Activated effector memory CD4-positive, alpha-beta T cell treated with Interleukin-2 at 50 U/mL for 16 hours (primary cell): ENCODE measurements around the gene ANKRD66.
"Not testable (repeated sequence)": the region's sequence is repeated elsewhere in the genome, so short reads cannot be mapped to it uniquely, and the experiment has no call there.

Source experiments
- DNase-seq: peaks from one replicate; pipeline ENCODE4 v3.0.0-alpha.2; 2020

ANKRD66 gene

DNA sequence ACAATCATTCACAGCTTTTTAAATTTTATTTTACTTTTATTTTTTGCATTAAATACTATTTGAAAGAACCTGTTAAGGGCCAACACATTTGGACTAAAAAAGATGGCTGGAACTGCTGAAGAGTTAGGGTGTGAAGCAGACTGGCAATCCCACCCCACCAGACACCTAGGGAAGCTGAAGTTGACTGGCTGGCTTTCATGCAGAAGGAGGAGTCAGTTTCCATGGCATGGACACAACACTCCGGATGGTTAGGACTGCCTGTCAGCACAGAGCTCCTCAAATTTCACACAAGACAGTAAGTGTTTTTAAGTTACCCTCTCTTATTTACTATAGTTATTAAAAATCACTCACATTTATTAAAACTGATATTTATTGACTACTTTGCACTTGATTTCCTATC is at the start of gene ANKRD66:
Gene ANKRD66 (plus strand): TSS at position 238 of the 400 bp plus-strand sequence. CDS start 5,016 bp downstream, outside the sequence.
- DNase-seq: no peak

DNA sequence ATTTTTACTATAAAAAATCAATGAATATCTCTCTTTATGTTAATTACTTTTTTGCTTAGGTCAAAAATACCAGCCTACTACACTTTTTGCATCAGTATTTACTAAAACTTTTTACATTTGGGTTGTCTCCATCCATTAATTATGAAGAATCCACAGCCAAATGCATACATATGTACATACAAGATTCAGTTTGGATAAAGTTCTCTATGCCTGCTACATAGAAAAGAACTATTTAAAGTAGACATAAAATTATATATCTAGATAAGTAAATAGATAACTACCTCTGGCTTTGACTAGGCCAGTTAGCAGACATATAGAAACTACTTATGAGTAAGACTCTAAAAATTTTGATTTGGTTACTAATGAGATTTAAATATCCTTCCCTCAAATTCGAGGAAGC is 46.8 kb upstream of the ANKRD66 start:
- no peak for DNase-seq

DNA sequence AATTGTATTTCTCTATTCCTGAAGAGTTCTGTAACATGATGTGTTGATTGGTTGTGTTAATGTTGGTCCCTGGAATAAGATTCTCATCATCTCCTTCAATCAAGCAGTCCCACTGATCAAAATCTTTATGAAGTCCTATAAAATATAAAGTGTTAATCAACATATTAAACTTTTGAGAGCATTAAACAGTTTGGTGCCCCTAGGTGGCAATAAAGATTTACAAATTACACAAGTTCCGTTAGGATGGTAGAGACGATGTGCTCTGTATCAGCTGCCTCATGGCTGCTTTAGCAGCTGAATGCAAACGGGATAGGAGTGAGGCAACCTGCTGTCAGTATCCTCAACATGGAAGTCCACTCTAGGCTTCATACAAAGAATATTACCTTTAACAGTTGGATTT is 42.2 kb upstream of the ANKRD66 start:
- DNase-seq: no peak

DNA sequence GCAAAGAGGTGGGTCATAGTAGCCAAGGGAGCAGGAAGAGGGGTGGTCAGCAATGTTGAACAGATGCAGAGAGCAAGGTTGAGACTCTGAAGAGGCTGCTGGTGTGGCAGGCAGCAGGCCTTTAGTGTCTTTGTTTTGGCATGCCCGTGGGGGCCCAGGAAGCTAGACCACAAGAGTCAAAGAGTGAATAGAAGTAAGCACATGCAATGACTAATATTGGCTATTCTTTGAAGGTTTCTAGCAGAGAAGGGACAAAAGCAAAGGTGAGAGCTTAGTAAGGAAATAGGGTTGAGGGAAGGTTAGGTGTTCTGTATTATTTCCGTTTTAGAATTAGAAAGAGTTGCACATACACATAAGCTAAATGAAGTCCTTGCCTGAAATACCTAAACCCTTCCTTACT is 40.3 kb upstream of the ANKRD66 start:
- no peak for DNase-seq

DNA sequence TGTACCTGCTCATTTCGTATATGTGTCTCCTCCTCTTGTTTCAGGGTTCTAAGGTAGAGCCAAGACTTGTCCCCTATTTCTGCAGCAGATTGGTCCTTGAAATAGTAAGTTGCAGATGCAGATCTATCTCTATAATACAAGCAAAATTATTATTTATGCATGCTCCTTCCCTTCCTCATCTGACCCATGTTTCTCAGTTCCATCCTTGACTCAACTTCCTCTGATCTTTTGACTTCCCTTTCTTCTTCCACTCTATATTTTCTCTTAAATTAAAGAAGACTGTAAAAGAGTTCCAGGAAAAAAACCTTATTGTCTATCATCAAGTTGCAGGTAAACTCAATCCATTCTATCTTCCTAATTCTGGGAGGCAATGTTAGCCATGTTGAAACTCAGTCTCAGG is 35.2 kb upstream of the ANKRD66 start:
- no peak for DNase-seq

DNA sequence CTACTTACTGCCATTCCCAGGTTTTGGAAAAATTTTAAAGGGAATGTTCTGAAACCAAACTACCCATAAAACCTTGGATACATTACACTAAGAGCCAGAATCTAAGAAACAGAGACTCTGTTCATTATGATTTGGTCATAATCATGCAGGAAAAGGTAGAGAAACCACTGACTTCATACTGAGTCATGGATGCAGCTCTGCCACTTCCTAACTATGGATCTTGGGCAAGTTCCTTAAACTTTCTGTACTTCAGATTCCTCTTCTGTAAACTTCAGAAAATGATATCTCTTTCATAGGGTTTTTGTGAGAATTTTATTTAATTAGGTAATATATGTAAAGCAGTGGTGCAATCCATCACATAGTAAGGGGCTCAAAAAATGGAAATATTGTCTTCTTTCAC is 31.6 kb upstream of the ANKRD66 start:
- DNase-seq: no peak

DNA sequence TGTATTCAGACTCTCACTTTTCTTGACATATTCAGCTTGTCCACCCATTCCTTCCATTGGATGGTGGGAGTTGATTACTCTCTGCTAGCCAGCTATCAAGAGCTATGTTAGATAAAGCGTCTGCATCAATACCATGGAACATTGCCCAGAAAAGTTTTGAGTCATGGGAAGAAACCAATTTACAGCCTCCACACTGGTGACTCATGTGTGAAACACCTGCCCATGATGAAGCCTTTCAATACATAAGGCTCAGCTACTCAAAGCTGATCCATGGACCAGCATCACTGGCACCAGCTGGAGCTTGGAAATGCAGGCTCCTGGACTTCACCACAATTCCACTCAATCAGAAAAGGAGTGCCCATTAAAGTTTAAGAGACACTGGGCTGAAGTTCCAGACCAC is 27.6 kb upstream of the ANKRD66 start:
- no peak for DNase-seq

DNA sequence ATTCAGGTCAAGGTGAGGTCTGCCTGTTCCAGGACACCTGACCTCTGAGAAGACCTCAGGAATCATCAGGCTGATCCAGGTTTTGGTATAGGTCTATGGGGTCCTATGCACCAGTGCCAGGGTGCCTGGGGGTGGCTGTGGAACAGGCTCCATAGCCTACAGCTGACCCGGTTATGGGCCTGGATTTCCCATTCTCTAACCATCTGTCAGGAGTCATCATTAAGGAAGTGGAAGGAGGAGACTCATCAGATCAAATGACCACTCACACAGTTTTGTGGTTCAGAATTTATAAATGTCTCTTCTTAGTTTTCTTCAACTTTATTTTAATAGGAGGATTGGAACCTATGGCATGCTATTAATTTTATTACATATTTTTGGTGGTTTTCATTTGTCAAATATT is 26.3 kb upstream of the ANKRD66 start:
- no peak for DNase-seq

DNA sequence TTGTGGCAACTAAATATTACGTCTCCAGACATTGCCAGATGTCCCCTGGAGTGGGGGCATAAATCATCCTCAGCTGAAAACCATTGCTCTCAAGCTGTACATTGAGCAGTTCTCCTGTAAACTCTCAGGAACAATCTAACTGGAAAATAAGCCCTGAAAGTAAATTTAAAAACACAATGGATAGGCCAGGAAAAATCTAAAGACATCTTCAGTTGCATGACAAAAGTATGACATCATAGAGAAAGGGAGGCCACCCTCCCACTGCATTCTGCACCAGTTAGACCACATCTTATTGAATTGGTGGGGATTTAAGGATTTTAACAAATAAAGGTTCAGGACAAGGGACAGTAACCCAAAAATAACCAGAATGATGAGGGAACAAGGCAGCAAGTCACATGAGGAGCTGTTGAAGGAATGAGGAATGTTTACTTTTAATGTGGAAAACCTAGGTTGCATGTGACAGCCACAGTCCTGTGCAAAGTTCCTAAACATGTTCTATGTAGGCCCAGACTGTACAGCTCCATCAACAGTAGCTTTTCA is 16.9 kb upstream of the ANKRD66 start:
- no peak for DNase-seq

DNA sequence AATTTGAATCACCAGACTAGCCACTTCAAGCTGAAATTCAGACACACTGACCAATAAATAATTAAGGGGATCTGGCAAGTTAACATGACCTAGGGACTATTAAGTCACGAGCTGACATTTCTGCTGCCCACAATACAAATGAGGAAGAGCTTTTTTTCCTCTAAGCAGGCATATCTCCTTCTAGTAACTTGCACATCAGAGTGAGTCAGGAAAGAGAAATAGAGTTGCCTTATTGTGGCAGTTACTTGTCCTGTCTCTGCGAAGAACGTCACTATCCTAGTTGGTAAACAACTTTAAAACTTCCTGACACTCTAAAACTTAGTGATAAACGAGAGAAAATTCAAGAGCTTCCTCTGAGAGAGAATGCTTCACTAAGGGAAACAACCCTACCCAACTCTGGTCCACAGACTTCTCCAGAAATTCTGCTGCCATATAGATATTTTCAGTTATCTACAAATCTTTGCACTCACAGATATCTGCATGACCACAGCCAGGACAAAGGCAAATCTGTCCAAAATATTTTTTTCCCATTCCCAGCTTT is 15.7 kb upstream of the ANKRD66 start:
- DNase-seq: no peak

DNA sequence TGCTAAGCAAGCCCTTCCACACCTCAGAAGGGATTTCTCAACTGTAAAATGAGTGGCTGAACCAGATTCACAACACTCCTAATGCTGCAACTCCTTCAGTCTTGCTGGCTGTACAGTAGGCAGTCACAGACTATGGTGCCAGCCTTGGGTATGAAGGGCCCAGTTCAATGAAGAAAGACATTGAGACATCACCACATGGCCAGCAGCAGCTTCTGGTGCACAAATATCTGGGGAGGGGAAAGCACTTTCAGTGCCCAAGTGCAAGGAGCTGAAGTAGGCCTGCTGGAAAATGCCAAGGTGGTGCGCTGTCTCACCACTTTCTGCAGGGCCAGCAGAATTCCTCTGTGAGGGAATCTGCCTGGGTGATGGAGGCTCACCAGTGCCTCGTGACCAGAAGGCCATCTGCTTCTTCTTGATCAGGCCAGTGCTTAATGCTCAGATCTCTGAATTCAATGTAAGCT is 13.4 kb upstream of the ANKRD66 start:
- no peak for DNase-seq

DNA sequence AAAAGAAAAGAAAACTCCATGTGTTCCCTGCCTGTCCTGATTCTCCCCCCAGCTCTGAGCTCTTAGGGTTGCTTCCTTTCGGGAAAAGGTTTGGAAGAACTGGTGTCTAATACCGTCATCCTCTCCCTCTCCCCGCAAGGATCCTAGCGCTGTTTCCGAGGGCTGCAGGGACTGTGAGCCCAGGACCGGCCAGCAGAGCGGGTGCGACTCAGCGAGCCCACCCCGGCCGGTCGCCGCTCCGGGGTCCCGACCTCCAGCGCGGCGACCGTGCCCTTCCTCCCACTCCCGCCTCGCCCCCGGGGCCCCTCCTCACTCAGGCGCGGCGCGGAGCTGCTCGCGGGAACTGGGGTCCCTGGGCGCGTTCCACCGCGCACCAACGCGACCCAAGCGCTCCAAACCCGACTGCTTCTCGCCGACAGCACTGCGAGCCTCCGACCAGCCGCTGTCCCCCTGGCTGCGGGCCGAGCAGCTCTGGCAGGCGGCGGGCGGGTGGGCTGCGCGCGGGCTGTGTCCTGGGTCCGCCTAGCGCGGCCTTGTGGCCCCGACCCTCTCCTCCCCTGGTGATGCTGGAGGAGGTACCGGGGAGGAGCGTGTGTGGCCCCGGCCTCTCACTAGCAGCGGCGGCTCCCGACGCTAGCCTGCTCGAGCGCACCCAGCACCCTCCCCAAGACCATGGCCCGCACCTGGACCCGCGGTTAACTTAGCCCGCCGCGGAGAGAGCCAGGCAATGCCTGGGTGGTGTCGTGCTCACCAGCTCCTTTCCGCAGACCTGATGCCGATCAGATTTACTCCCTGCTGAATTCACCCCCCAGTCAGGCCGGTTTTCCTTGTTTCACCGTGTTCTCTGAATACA is 11.6 kb upstream of the ANKRD66 start, which contains the start of gene PLA2G7:
Gene PLA2G7 (minus strand): TSS at position 509 of the 853 bp plus-strand sequence. CDS start 12,484 bp downstream, outside the sequence.
- no peak for DNase-seq

DNA sequence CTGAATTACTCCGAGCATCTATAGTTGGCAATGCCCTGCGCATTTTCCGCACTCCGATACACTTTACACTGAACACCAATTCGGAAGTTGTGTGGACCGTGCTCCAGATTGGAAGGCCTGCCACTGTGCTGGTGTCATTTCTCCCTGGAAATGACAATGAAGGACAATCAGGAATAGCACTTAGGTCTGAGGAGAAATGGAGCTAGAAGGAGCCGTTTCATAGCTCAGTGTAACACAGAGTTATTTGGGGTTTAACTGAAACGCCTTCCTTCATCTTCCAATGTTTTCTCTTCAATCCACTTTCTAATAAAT is 11.1 kb upstream of the ANKRD66 start:
- DNase-seq: no peak

DNA sequence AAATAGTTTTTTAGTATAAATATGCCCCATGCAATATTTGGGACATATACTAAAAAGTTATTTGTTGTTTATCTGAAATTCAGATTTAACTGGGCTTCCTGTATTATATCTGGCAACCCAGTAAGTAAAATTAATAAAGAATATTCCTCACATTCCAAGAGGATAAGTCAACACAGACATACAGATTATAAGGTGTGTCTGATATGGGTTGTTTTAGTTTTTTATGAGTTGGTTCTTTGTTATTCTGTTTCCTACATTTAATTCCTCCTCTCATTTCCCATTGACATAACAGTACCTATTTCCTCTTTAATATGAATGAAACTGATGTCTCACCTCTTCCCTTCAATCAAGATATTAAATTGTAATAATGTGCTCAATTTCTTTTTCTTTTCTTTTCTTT is 9.8 kb upstream of the ANKRD66 start:
- DNase-seq: no peak

DNA sequence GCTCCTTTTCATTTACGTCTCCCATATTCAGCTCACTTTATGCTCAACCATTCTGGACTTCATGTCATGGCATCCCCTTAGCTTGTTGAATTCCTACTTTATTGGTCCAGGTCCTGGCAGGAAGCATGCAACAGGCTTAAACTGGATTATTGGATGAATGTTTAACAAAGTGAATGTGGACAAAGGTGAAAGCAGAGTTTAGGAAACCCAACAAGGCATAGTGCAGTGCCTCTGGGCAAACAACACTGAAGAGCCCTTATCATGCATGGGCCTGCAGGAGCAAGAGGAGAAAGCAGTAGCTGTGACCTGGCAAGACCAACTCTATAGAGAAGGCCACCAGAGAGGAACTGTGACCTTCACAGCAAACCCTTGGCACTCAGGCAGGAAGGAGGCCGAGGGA is 5.3 kb upstream of the ANKRD66 start:
- DNase-seq: no peak

DNA sequence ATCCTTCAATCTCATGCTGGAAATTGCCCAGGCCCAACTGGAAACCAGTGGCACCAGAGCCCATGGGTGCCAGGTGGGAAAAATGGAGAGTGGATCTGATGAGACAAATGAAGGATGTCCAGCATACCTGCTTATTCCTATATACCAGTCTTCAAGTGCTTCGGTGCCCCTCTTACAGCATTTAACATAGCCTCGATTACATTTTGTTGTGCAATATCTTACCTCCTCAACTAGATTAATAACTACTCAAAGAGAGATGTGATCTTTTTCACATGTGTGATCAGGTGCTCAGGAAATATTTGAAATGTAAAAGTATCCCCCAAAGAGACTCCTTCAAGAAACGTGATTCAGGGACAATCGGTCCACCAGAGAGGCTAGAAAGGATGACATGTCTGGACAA is 4.8 kb upstream of the ANKRD66 start:
- DNase-seq: no peak

DNA sequence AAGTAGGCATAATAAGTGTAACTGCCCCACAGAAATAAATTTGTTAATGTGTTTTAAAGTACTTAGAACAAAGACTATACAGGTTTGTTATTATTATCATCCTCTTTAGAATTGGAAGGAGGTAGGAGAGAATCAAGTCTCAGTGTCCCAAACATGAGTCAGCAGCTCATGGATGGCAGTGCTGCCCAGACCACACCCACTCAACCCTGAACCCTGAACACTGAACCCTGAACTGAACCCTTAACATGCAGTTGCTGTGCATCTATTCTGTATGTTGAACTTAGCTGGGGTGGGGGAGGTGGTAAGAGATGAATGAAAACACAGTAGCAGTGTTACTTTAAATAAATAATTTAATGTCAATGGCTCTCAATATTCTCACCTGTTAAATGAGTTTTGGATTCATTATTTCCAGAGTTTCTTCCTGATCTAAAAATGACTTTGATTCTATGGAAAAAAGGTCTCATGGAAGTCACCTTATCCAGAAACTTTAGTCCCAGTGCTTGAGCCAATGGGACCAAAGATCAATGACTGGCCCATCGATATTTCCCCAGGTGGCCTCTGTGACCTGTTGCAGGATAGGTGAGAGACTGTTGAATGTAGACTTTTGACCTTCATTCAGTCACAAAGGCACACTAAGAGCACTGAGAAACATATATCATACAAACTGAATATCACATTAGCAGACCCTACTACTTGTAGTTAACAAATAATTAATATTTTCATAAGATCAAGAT is 3.1 kb upstream of the ANKRD66 start:
- no peak for DNase-seq

DNA sequence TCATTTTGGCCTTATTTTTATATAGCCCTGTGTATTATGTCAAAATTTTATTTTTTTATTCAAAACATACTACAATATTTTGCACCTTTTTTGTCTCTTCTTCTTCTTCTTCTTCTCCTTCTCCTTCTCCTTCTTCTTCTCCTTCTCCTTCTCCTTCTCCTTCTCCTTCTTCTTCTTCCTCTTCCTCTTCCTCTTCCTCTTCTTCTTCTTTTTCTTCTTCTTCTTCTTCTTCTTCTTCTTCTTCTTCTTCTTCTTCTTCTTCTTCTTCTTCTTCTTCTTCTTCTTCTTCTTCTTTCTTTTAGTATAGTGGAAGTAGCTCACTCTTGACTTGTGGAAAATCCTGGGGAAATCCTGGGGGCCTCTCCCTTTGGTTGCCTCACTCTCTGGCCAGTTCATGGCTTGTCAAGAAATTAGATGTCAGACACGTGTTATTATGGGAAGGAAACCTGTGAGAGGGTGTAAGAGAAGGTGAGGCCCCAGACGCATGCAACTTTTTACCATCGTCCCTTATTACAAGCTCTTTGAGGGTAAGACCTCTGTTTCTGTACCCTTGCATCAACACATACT is 2.5 kb upstream of the ANKRD66 start:
- not testable (repeated sequence) for DNase-seq

DNA sequence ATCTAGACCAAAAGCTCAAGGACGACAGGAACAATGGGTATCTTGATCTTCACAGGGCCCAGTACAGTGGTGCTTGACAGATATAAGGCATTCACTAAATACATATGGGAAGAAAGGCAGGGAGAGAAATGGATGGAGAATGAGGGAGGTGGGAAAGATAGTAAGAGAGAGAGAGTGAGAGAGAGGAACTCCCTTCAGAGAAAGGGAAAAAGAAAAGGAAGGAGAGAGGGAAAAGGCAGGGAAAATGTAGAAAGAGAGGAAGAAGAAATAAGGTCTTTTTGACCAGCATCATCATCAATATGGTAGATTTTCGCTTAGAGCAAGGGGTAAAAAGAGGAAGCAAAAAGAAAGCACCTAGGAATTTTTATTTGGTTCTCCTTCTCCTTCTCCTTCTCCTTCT is 760 bp upstream of the ANKRD66 start:
- DNase-seq: no peak

DNA sequence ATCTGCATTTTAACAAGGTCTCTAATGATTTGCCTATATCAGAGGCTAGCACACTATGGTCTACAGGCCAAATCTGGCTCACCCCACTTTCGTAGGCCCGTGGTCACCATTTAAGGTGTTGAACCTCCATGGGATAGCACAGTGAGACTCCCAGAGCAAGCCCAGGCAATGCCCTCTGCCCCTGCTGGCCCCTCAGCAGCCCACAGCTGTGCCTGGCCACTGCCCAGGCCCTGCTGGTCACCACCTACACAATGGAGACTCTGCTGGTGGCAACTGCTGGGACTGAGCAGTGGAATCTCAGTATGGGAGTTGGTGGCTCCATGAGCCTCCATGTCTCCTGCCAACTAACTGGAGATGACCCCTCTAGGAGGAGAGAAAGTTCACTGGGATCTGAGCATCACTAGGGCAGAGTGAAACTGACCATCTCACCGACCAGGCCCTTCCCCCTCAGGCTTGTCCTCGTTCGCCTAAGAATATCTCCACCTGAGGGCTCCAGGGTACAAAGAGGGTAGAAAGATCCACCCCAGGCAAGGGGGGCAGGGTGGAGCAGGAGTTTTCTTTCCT is 2.3 kb downstream of the ANKRD66 start:
- DNase-seq: no peak

DNA sequence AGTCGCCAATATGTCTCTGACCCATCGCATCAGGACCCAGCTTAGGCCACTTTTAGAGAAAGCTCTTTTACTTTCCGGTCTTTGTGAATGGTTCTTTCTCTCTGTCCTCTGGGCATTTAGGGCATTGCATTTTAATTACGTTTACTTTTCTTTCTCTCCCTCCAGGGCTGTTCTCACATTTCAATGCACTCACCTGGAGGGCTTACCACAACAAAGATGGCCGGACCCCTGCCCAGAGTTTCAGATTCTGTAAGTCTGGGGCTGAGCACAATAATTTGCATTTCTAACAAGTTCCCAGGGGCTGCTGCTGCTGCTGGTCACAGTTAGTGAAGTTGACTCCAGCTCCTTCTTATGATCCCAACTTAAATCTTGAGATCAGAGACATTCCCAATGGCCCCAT is 3.0 kb downstream of the ANKRD66 start:
- DNase-seq: no peak

DNA sequence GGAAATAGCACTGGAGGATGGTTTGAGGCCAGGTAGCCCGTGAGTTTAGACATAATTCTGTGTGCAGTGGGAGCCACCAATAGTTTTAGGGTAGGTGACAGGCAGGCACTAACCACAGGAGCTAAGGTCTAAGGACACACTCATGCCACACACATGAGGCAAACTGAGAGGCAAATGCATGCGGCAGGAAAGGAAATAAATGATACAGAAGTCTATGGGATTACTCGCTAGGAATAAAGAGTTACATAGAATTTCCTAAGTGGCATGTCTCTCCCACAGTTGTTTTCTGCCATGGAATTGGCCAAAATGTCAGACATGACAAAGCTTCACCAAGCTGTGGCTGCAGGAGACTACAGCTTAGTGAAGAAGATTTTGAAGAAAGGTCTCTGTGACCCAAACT is 4.9 kb downstream of the ANKRD66 start:
- DNase-seq: no peak

DNA sequence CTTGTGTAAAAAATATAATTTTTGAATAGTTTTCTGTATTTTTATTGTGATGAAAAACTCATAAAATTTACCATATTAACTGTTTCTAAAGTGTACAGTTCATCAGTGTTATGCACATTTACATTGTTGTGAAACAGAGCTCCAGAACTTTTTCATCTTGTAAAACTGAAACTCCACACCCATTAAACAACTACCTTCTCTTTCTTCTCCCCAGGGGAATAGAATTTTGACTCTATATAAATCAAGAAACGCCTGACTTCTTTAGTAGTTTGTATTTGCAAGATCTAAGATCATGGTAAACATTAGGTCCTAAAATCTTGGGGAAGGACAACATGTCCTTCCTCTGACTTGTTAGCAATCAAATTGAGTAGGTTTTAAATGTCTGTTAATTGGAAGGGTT is 9.1 kb downstream of the ANKRD66 start:
- DNase-seq: no peak
